ENCODE results near the gene PIGB.
"Not testable (repeated sequence)": the region's sequence is repeated elsewhere in the genome, so short reads cannot be mapped to it uniquely, and the experiment has no call there.

The PIGB gene

GRCh38 chr15:55302801-55303200 is 16.2 kb upstream of the PIGB start:
- DNase-seq, result not testable (repeated sequence)

- no peak for DNase-seq
Observed at GRCh38 chr15:55319537-55320237, 665 bp downstream of the PIGB start.

- DNase-seq, result no peak
Observed at GRCh38 chr15:55320238-55320550, 1.2 kb downstream of the PIGB start.

GRCh38 chr15:55320963-55321362 is 1.9 kb downstream of the PIGB start:
- DNase-seq, result no peak

- no peak for DNase-seq
Observed at GRCh38 chr15:55322467-55322866, 3.4 kb downstream of the PIGB start.

- no peak for DNase-seq
Observed at GRCh38 chr15:55327387-55327786, 8.4 kb downstream of the PIGB start.

GRCh38 chr15:55334371-55334770 is 15.3 kb downstream of the PIGB start:
- DNase-seq, result no peak

GRCh38 chr15:55334997-55335396 is 16.0 kb downstream of the PIGB start:
- no peak for DNase-seq

- no peak for DNase-seq
Observed at GRCh38 chr15:55337160-55337559, 18.1 kb downstream of the PIGB start.

GRCh38 chr15:55343168-55343567 is 24.1 kb downstream of the PIGB start:
- DNase-seq, result peak; percentile 31 to 71

- DNase-seq, result peak in 1 of 2 experiments; percentile 17
Observed at GRCh38 chr15:55344206-55344605, 25.2 kb downstream of the PIGB start.

GRCh38 chr15:55348281-55348778 is 29.3 kb downstream of the PIGB start:
- no peak for DNase-seq

GRCh38 chr15:55349282-55349681 is 30.3 kb downstream of the PIGB start:
- DNase-seq, result no peak

- DNase-seq, result no peak
Observed at GRCh38 chr15:55353025-55353424, 34.0 kb downstream of the PIGB start.

GRCh38 chr15:55356985-55357585 is 38.1 kb downstream of the PIGB start:
- DNase-seq, result no peak

GRCh38 chr15:55357774-55358173 is 38.8 kb downstream of the PIGB start:
- DNase-seq, result no peak

GRCh38 chr15:55358471-55358870 is 39.4 kb downstream of the PIGB start:
- DNase-seq, result no peak

GRCh38 chr15:55360256-55360655 is 41.2 kb downstream of the PIGB start:
- DNase-seq, result no peak

- DNase-seq, result no peak
Observed at GRCh38 chr15:55361048-55361447, 42.0 kb downstream of the PIGB start.

GRCh38 chr15:55362641-55363040 is 43.6 kb downstream of the PIGB start:
- DNase-seq, result no peak

GRCh38 chr15:55366981-55367380 is 48.0 kb downstream of the PIGB start:
- no peak for DNase-seq

GRCh38 chr15:55372701-55373440 is 53.8 kb downstream of the PIGB start:
- DNase-seq, result no peak

GRCh38 chr15:55379095-55379494 is 60.1 kb downstream of the PIGB start:
- DNase-seq, result no peak

GRCh38 chr15:55381595-55381994 is 62.6 kb downstream of the PIGB start:
- no peak for DNase-seq
